Measurements from ENCODE around the gene EBPL.
"Not testable (repeated sequence)": the region's sequence is repeated elsewhere in the genome, so short reads cannot be mapped to it uniquely, and the experiment has no call there.

Gene EBPL

DNA sequence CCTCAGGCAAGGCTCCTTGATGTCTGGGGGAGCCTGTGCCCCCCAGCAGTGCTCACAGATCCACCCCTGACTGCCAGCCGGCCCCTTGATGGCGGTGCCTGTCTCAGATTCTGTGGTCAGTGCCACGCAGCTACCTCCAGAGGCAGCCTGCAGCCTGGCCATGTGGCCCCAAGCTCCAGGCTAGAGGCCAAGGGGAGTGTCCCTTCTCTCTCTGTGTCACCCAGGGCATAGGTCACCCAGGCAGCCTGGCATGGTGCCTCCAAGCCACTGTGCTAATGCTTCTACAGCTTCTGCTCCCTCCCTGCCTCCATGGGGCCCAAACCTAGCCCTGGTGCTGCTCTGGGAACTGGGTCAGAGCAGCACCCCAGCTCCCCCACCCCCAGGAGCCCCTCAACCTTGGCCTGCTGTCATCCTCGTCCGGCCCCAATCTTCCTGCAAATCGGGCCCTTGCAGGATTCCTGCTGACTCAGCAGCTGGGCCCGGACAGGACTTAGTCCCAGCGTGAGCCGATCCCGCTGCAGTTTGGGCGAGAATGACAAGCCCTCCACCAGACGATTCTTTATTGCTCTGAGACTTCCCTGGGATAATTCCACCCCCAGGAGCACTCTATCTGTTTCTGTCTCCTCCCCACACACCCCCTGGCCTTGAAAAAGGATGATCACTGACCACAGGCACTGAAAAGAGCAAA is 65.8 kb downstream of the EBPL start:
- Histone ChIP-seq H3K9me3 (ENCODE audit: control insufficient read depth in 1 of 2, low read length in 2 of 2) (no peaks in the 10 kb centered on the region), H3K27ac (ENCODE audit: low read depth, low read length) (peak overlapping the region; percentile 34), H3K4me1 (ENCODE audit: control insufficient read depth in 1 of 2, insufficient read depth in 2 of 2, low read length in 2 of 2) (peaks cover 7 to 24% of the 10 kb centered on the region in 2 donors), H3K36me3 (ENCODE audit: control insufficient read depth in 1 of 2, insufficient read depth in 2 of 2, low read length in 2 of 2) (no peaks in the 10 kb centered on the region), H3K27me3 (ENCODE audit: control insufficient read depth in 1 of 2, insufficient read depth in 2 of 2, low read length in 2 of 2) (no peaks in the 10 kb centered on the region), H3K4me3 (ENCODE audit: low read depth in 1 of 2, low read length in 2 of 2) (peak overlapping the region in 1 of 2 donors; percentile 18), H3K9ac (ENCODE audit: low read depth in 1 of 2, low read length in 2 of 2) (no peak overlapping the region)

- Histone ChIP-seq H3K27ac (ENCODE audit: low read depth, low read length) (no peak overlapping the region), H3K27me3 (ENCODE audit: control insufficient read depth in 1 of 2, insufficient read depth in 2 of 2, low read length in 2 of 2) (no peaks in the 10 kb centered on the region), H3K4me1 (ENCODE audit: control insufficient read depth in 1 of 2, insufficient read depth in 2 of 2, low read length in 2 of 2) (peaks cover 7 to 19% of the 10 kb centered on the region in 2 donors), H3K9me3 (ENCODE audit: control insufficient read depth in 1 of 2, low read length in 2 of 2) (no peaks in the 10 kb centered on the region), H3K9ac (ENCODE audit: low read depth in 1 of 2, low read length in 2 of 2) (no peak overlapping the region), H3K36me3 (ENCODE audit: control insufficient read depth in 1 of 2, insufficient read depth in 2 of 2, low read length in 2 of 2) (no peaks in the 10 kb centered on the region), H3K4me3 (ENCODE audit: low read depth in 1 of 2, low read length in 2 of 2) (no peak overlapping the region)
Observed at GRCh38 chr13:49624229-49624628, 67.1 kb downstream of the EBPL start.

DNA sequence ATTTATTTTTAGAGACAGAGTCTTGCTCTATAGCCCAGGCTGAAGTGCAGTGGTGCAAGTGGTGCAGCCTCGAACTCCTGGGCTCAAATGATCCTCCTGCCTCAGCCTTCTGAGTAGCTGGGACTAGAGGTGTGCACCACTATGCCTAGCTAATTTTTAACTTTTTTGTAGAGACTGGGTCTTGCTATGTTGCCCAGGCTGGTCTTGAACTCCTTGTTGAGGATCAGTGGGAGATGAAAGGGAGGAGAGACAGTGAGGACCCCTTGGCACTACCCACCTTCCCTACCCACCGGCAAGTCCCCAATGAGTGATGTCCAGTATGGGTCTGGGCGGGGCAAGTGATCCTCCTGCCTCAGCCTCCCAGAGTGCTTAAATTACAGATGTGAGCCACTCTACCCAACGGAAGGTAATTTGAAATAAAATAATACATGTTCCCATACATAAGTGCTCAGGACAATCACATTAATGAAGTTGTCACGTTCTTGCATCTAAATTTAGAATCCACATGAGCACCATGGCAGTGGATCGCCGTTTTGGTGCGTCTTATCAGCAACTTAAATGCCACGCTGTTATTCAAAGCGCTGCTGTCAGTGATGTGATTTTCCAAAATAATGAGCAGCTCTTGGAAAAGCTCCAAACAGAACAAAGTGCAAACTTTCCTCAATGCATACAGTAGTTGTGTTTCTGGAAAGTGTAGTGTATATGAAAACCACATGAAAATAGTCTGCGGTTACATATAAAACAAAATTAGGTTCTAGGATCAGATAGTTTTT is 68.9 kb downstream of the EBPL start:
- no peaks in the 10 kb centered on the region for H3K36me3 ChIP-seq (ENCODE audit: control insufficient read depth in 1 of 2, insufficient read depth in 2 of 2, low read length in 2 of 2)
- no peak overlapping the region for H3K27ac ChIP-seq (ENCODE audit: low read depth, low read length)
- H3K27me3 ChIP-seq (ENCODE audit: control insufficient read depth in 1 of 2, insufficient read depth in 2 of 2, low read length in 2 of 2): no peaks in the 10 kb centered on the region
- no peaks in the 10 kb centered on the region for H3K9me3 ChIP-seq (ENCODE audit: control insufficient read depth in 1 of 2, low read length in 2 of 2)
- H3K4me3 ChIP-seq (ENCODE audit: low read depth in 1 of 2, low read length in 2 of 2): no peak overlapping the region
- no peak overlapping the region for H3K9ac ChIP-seq (ENCODE audit: low read depth in 1 of 2, low read length in 2 of 2)
- peaks cover 7 to 13% of the 10 kb centered on the region in 2 donors for H3K4me1 ChIP-seq (ENCODE audit: control insufficient read depth in 1 of 2, insufficient read depth in 2 of 2, low read length in 2 of 2)

- H3K27ac ChIP-seq (ENCODE audit: low read depth, low read length): no peak overlapping the region
- H3K4me1 ChIP-seq (ENCODE audit: control insufficient read depth in 1 of 2, insufficient read depth in 2 of 2, low read length in 2 of 2): peaks cover 0 to 3% of the 10 kb centered on the region in 2 donors
- H3K9ac ChIP-seq (ENCODE audit: low read depth in 1 of 2, low read length in 2 of 2): no peak overlapping the region
- no peaks in the 10 kb centered on the region for H3K9me3 ChIP-seq (ENCODE audit: control insufficient read depth in 1 of 2, low read length in 2 of 2)
- H3K4me3 ChIP-seq (ENCODE audit: low read depth in 1 of 2, low read length in 2 of 2): peak overlapping the region; percentile 3 to 56
- H3K27me3 ChIP-seq (ENCODE audit: control insufficient read depth in 1 of 2, insufficient read depth in 2 of 2, low read length in 2 of 2): no peaks in the 10 kb centered on the region
- no peaks in the 10 kb centered on the region for H3K36me3 ChIP-seq (ENCODE audit: control insufficient read depth in 1 of 2, insufficient read depth in 2 of 2, low read length in 2 of 2)
Observed at GRCh38 chr13:49620170-49620621, 71.1 kb downstream of the EBPL start.

DNA sequence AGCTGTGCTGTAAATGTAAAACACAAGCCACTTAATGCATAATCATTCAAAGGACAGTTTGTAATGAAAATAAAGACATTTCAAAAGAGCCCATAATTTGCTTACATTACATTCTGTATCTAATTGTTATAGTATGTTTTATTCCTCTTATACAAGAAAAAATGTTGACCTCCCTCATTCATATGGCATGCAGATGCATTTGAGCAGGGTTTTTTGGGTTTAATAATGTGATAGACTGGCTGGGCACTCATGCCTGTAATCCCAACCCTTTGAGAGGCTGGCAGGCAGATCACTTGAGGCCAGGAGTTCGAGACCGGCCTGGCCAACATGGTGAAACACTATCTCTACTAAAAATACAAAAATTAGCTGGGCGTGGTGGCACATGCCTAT is 74.6 kb downstream of the EBPL start:
- Histone ChIP-seq H3K36me3 (ENCODE audit: control insufficient read depth in 1 of 2, insufficient read depth in 2 of 2, low read length in 2 of 2) (no peaks in the 10 kb centered on the region), H3K9me3 (ENCODE audit: control insufficient read depth in 1 of 2, low read length in 2 of 2) (no peaks in the 10 kb centered on the region), H3K4me1 (ENCODE audit: control insufficient read depth in 1 of 2, insufficient read depth in 2 of 2, low read length in 2 of 2) (no peaks in the 10 kb centered on the region), H3K27ac (ENCODE audit: low read depth, low read length) (no peak overlapping the region), H3K4me3 (ENCODE audit: low read depth in 1 of 2, low read length in 2 of 2) (no peak overlapping the region), H3K27me3 (ENCODE audit: control insufficient read depth in 1 of 2, insufficient read depth in 2 of 2, low read length in 2 of 2) (no peaks in the 10 kb centered on the region), H3K9ac (ENCODE audit: low read depth in 1 of 2, low read length in 2 of 2) (no peak overlapping the region)

GRCh38 chr13:49615836-49616675 is 75.2 kb downstream of the EBPL start:
- no peak overlapping the region for H3K27ac ChIP-seq (ENCODE audit: low read depth, low read length)

DNA sequence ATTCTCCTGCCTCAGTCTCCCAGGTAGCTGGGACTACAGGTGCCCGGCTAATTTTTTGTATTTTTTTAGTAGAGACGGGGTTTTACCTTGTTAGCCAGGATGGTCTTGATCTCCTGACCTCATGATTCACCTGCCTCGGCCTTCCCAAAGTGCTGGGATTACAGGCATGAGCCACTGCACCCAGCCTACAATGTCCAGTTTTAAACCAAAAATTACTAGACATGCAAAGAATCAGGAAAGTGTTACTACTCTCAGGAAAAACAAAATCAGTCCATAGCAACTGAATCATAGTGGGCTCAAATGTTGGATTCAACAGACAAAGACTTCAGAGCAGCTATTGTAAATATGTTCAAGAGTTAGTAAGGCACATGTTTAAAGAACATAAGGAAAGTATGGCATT is 79.2 kb downstream of the EBPL start:
- H3K4me1 ChIP-seq (ENCODE audit: control insufficient read depth in 1 of 2, insufficient read depth in 2 of 2, low read length in 2 of 2); H3K9me3 ChIP-seq (ENCODE audit: control insufficient read depth in 1 of 2, low read length in 2 of 2); H3K36me3 ChIP-seq (ENCODE audit: control insufficient read depth in 1 of 2, insufficient read depth in 2 of 2, low read length in 2 of 2); H3K9ac ChIP-seq (ENCODE audit: low read depth in 1 of 2, low read length in 2 of 2); H3K27me3 ChIP-seq (ENCODE audit: control insufficient read depth in 1 of 2, insufficient read depth in 2 of 2, low read length in 2 of 2); H3K4me3 ChIP-seq (ENCODE audit: low read depth in 1 of 2, low read length in 2 of 2); H3K27ac ChIP-seq (ENCODE audit: low read depth, low read length): not testable (repeated sequence)

More at GRCh38 chr13:49615836-49616675, 75.2 kb downstream of the EBPL start:
- H3K4me3 ChIP-seq (ENCODE audit: low read depth in 1 of 2, low read length in 2 of 2): no peak overlapping the region
- H3K36me3 ChIP-seq (ENCODE audit: control insufficient read depth in 1 of 2, insufficient read depth in 2 of 2, low read length in 2 of 2): no peaks in the 10 kb centered on the region
- H3K4me1 ChIP-seq (ENCODE audit: control insufficient read depth in 1 of 2, insufficient read depth in 2 of 2, low read length in 2 of 2): no peaks in the 10 kb centered on the region
- H3K9me3 ChIP-seq (ENCODE audit: control insufficient read depth in 1 of 2, low read length in 2 of 2): no peaks in the 10 kb centered on the region
- no peak overlapping the region for H3K9ac ChIP-seq (ENCODE audit: low read depth in 1 of 2, low read length in 2 of 2)
- no peaks in the 10 kb centered on the region for H3K27me3 ChIP-seq (ENCODE audit: control insufficient read depth in 1 of 2, insufficient read depth in 2 of 2, low read length in 2 of 2)

Measured in duodenal mucosa (tissue), 2 donors.